ENCODE results near the gene DUSP21.
"Not testable (repeated sequence)": the region's sequence is repeated elsewhere in the genome, so short reads cannot be mapped to it uniquely, and the experiment has no call there.

Gene DUSP21

DNA sequence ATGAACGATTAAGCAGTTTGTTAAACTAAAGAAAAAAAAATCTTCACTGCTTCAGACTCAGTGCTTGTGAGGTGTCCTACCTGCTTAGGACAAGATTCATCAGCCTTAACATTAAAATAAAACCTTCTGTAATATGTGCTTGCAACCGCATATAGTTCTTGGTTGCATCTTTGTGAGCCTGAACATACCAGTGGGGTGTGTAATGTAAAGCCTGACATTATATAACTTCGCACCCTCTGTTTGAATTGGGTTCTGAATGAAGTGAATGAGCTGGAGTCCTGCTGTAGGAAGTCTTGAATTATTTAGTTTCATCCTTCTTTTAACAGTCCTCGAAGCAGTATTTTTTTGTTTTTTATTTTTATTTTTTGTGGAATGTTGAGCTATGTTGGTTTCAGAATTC, 32.3 kb downstream of the DUSP21 start:
- no peak for DNase-seq (ENCODE audit: low read depth)

DNA sequence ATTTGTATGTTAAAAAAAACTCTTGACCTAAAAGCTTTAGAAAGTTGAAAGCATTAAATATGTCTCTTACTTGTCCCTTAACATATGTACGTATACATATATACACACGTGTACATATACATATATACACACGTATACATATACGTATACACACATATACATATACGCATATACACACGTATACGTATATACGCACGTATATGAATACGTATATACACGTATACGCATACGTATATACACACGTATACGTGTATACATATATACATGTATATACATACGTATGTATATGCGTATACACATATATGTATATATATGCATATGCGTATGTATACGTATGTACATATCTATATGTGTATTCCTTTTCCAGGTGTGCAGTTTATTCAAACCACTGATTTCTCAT, 32.9 kb downstream of the DUSP21 start:
- no peak for DNase-seq (ENCODE audit: low read depth)

DNA sequence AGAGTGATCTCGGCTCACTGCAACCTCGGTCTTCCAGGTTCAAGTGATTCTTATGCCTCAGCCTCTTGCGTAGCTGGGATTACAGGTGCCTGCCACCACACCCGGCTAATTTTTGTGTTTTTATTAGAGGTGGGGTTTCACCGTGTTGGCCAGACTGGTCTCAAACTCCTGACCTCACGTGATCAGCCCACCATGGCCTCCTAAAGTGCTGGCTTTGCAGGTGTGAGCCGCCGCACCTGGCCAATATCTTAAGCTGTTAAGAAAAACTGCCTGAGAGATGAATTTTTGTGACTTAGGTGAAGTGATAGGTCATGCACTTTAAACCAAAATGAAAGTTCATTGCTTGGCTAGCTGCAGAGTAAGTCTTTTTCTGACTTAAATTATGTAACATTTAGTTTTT, 35.0 kb downstream of the DUSP21 start:
- no peak for DNase-seq (ENCODE audit: low read depth)

DNA sequence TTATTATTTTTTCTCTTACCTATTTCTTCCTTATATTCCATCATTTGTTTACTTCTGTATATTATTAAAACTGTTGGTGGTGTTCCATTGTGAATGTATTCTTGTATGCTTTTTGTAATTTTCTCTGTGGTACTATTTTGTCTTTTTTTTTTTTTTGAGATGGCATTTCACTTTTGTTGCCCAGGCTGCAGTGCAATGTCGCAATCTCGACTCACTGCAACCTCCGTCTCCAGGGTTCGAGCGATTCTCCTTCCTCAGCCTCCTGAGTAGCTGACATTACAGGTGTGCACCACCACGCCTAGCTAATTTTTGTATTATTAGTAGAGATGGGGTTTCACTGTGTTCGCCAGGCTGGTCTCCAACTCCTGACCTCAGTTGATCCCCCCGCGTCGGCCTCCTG, 37.7 kb downstream of the DUSP21 start:
- DNase-seq (ENCODE audit: low read depth): no peak

DNA sequence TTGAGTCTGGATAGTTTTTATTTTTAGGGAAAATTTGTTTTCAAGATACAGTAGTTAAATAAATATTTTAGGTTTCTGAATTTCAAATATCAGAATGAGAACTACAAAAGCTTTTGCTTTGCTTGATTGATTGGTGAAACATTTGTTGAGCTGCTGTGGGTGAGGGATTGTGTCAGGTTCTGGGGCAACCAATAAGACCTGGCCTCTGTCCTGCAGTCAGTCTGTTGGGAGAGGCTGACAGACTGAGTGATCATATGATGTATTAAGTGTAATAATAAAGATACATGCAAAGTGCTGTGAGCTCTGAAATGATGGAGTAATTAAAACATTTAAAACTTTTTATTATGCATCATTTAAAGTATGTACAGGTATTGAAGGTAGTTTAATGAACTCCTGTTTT, 38.8 kb downstream of the DUSP21 start:
- no peak for DNase-seq (ENCODE audit: low read depth)

DNA sequence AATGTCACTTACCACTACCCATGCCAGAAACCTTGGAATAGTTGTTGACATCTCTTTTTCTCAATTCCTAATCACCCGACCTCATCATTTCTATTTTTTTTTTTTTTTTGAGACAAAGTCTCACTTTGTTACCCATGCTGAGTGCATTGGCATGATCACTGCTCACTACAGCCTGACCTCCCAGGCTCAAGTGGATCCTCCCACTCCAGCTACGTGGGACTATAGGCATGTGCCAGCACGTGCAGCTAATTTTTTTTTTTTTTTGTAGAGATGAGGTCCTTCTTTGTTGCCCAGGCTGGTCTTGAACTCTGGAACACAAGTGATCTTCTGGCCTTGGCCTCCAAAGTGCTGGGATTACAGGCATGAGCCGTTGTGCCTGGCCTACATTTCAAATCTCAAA, 41.1 kb downstream of the DUSP21 start:
- DNase-seq (ENCODE audit: low read depth): no peak

DNA sequence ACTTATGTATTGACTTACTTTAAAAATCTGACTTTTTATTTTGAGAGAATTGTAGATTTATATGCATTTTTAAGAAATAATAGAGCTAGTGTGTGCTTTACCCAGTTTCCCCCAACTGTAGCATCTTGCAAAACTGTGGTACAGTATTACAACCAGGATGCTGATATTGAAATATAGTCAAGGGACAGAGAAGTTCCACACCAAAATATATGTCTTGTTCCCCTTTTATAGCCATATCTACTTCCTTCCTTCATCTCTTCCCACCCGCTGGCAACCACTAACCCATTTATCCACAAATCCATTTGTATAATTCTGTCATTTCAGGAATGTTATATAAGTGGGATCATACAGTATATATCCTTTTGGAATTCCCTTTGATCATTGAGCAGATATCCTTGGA, 46.0 kb downstream of the DUSP21 start:
- DNase-seq (ENCODE audit: low read depth): no peak

DNA sequence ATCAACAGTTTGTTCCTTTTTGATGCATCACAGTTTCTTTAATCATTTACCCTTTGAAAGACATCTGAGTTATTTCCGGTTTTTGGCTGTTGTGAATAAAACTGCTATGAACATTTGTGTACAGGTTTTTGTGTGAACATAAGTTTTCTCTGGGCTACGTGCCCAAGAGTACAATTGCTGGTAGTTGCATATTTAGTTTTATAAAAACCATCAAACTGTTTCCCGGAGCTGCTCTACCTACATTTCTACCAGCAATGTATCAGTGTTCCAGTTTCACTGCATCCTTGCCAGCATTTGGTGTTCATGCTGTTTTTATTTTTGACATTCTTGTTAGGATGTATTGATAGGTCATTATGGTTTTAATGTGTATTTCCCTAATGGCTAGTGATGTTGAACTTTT, 46.4 kb downstream of the DUSP21 start:
- DNase-seq (ENCODE audit: low read depth): no peak

DNA sequence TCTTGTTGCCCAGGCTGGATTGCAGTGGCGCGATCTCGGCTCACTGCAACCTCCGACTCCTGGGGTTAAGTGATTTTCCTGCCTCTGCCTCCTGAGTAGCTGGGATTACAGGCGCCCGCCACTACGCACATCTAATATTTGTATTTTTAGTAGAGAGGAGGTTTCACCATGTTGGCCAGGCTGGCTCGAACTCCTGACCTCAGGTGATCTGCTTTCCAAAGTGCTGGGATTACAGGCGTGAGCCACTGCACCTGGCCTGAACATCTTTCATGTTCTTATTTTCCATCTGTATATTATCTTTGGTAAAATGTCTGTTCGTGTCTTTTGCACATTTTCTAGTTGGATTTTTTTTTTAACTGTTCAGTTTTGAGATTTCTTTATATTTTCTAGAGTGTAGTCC, 46.9 kb downstream of the DUSP21 start:
- not testable (repeated sequence) for DNase-seq (ENCODE audit: low read depth)

DNA sequence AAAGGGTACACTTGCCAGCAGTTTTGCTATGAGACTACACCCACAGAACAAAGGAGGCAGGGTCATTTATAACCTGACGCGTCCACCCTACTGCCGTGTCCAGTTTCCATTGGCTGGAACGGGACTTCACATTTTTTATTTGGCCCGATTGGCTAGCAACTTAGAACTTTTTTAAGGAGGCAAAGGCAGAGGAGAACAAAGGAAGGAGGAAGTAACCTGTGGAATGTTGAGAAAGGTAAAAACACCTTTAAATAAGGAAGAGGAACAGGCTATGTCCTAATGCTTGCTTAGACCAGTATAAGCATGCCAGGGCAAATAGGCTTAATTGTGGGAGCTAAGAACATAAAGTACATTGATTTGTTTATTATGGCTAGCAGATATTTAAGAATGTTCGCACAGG, 47.8 kb downstream of the DUSP21 start:
- DNase-seq (ENCODE audit: low read depth): no peak

Data from HS-5 (cell line).